PFSK-1 (cell line): ENCODE measurements around the gene CCP110.

Source experiments
- POLR2AphosphoS5 ChIP-seq: IDR thresholded peaks from 2 replicates; pipeline ENCODE4 v1.6.1; 2012; ENCODE audit warnings: low read depth, mild to moderate bottlenecking, control low read depth, low read length, moderate library complexity
- REST ChIP-seq, 2 experiments: IDR thresholded peaks; 2 replicates each; pipeline versions ENCODE4 v1.6.1 to v1.8.0; 2011 to 2012; ENCODE audit warnings: low read depth in 2 of 2, low read length in 2 of 2, control low read depth in 1 of 2, inconsistent platforms in 1 of 2, mild to moderate bottlenecking in 1 of 2, moderate library complexity in 1 of 2; ENCODE audit not compliant: insufficient read depth in 1 of 2
- SIN3A ChIP-seq: IDR thresholded peaks from 2 replicates; pipeline ENCODE4 v1.6.1; 2012; ENCODE audit warnings: mild to moderate bottlenecking, low read length, moderate library complexity, borderline replicate concordance; ENCODE audit not compliant: insufficient read depth
- TAF1 ChIP-seq: IDR thresholded peaks from 2 replicates; pipeline ENCODE4 v1.6.1; 2012; ENCODE audit warnings: low read length, control low read depth, borderline replicate concordance; ENCODE audit not compliant: insufficient read depth

GRCh38 chr16:19523559-19524355 lies at the start of gene CCP110:
- TF ChIP-seq POLR2AphosphoS5 (peak; percentile 33; the same call in 1 of the 2 replicates), TAF1 (no peak), REST (IDR thresholded peaks at IDR 0.05; ENCODE audit: insufficient read depth in 1 of 2, low read depth in 2 of 2, low read length in 2 of 2) (no peak), SIN3A (0 out of 2 replicates have a peak, but pooled peaks have one; percentile 67)
